ENCODE results near the gene CYP46A1.
"Not testable (repeated sequence)": the region's sequence is repeated elsewhere in the genome, so short reads cannot be mapped to it uniquely, and the experiment has no call there.

Gene CYP46A1

DNA sequence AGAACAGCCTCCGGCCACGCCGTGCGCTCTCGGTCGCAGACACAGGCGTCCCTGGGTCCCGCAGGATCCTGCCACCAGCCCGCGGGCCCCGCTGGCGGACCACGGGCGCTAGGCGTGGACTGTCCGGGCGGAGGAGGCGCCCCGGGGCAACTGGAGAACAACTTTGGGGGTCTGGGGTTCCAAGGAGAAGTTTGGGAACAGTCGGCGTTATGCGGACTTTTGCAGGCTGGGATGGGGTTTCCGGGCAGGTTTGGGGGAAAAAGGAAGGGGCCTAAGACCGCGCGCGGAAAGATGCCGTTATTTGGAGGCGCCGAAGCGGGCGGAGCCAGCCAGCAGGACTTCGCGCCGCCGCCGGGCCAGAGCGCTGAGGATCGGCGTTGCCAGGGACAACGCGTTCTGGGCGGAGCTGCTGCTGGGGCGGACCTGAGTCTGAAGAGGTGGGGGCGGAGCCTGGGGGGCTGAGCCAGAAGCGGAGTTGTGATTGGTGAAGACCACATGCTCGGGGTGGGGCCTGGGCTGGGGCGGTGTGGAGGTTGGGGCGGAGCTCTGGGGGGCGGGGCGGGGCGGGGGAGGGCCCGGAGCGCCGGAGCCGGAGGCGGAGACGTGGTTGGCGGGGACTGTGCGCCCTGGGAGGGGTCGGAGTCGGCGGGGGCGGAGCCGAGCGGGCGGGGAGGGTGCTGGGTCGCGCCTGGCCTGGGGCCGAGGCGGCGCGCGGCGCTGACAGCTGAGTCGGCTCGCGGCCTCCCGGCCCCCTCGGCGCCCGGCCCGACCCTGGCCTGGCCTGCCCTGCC, at the start of gene CYP46A1:
Gene CYP46A1, plus strand, starts transcription at position 680 of the 791 bp plus-strand sequence. CDS start 120 bp downstream, outside the sequence.
- DNase-seq: peak; percentile 100

DNA sequence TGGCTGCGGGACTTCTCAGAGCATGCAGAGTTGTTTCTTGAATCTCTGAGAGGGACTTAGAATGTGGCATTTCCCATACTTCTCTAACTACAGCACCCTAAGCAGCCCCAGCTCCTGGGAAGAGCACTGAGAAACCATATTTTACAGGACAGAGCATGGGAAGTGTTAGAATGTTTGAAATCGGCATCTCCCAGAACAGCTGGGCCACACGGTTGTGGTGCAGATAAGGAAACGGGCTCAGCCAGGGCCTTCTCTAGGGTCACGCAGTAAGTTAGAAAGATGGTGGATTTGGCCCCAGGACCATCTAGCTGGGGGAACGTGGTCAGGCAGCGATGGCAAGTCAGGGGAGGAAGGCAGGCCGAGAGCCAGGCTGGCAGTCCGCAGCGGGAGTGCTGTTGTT, 49.7 kb upstream of the CYP46A1 start:
- no peak for DNase-seq

DNA sequence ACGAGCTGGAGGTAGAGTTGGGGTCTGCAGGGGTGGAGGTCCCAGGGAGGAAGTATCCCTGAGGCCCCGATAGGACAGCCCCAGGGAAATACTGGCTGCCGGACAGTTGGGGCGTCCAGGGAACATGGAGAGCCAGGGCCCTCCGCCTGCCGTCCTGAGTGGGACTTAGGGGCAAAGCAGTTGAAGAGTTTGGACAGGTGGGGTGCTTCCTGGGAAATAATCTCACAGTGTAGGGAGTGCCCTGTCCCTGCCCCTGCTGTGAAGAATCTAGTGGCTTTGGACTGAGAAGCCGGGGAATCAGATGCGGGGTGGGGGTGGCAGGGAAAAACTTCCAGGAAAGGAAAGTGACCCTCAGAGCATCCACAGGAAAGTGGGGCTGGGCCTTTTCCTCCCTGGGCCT, 49.0 kb upstream of the CYP46A1 start:
- no peak for DNase-seq

DNA sequence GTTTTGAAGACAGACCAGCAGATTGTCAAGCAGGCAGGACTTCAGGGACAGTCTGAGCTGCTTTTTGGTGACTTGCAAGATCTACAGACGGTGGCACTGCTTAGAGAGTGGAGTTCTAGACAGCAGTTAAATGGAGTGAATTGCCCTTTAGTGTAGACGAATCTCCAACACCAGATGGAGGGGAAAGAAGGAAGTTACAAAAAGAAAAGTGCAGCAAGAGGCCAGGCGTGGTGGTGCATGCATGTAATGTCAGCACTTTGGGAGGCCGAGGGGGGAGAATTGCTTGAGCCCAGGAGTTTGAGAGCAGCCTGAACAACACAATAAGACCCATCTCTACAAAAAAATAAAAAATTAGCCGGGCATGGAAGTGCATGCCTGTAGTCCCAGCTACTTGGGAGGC, 47.6 kb upstream of the CYP46A1 start:
- DNase-seq: no peak

DNA sequence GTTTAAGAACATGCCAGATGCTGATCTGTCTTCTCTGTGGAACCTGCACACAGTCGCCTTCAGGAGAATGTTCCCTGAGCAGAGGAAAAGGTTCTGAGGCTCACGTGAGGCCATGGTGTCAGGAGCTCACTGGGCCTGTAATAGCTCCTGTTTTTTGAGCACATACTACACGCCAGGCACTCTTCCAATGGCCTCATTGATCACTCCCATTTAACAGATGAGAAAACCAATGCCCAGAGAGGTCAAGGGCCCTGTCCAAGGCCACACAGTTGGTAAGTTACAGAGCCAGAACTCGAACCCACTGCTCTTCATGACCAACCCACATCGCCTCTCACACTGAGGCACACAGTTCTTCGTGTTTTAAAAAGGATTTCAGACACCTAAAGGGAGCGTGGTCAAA, 46.5 kb upstream of the CYP46A1 start:
- no peak for DNase-seq

DNA sequence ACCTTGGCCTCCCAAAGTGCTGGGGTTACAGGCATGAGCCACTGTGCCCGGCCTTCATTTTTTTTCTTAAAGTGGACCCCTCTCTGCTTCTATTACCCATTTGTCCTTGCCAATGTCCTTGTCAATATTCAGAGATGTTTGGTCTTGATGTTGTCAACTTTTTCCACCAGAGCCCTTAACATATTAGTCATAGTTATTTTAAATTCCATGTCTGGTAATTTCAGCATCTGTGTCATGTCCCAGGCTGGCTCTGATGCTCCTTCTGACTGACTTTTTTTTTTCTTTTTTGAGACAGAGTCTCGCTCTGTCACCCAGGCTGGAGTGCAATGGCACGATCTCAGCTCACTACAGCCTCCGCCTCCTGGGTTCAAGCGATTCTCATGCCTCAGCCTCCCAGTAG, 41.3 kb upstream of the CYP46A1 start:
- DNase-seq: not testable (repeated sequence)

DNA sequence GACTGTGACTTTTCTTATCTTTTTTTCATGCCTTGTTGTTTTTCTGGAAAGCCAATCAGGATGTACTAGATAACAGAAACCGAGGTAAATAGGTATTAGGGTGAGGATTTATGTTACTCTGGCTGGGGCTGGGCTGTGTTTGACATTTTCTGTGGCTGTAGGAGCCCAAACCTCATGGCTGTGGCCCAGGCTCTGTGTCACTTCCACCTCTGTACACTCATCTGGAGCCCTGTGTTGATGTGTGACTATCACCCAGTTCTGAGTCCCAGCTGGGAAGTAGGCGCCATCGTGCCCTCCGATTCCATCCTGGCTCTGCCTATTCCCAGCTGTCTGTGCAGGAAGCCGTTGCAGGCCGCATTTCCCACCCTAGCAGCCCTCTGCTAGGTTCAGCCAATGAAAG, 40.8 kb upstream of the CYP46A1 start:
- no peak for DNase-seq

DNA sequence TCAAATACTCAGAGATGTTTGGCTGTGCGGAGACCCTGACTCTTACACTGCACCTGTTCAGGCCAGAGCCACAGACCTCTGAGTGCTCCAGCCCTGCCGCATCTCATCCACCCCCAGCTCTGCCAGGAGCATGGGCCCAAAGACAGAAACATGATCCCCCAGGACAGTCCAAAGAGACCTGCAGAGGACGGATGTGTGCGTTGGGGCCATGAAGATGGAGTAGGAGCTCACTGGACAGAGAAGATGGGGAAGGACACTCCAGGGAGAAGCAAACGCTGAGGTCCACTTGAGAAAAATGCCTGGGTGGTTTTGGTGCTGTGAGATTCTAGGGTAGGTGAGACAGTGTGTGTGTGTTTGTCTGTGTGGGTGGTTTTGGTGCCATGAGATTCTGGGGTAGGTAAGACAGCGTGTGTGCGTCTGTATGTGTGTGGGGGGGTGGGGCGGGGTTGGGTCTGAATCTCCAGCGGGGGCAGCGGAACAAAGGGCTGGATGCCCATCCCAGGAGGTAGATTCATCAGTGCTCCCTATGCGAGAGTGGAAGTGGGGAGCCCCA, 40.0 kb upstream of the CYP46A1 start:
- no peak for DNase-seq

DNA sequence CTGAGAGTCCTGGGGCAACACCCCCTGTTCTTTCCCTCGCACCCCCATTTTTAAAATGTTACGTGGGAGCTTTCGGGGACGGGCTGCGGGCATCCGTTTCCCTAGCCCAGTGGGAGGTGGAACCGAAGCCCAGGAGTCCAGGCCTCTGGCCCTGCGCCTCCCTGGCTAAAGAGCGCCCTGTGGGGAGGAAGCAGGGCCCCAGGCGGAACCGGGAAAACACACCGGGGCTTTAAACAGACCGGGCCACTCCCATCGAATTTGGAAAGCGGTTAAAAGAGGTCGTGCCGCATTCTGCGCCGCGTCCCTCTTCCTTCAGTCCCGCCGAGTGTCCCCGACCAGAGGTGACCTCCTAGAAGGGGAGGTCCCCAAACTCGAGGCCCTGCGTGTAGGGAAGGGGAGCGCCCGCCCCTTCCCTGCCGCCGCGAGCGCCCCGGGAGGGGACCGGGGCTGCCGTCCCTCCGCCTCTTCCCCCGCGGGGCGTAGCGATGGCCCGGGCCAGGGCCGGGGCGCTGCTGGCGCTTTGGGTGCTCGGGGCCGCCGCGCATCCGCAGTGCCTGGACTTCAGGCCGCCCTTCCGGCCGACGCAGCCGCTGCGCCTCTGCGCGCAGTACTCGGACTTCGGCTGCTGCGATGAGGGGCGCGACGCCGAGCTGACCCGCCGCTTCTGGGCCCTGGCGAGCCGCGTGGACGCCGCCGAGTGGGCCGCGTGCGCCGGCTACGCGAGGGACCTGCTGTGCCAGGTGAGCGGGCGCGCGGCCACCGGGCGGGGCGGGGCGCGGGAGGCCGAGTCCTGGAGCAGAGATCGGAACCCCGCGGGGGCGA, 39.2 kb upstream of the CYP46A1 start, which contains the start of gene HHIPL1:
Gene HHIPL1, plus strand, starts transcription at position 407 of the 822 bp plus-strand sequence. Its CDS starts 79 bp downstream, at position 486.
- DNase-seq: no peak

DNA sequence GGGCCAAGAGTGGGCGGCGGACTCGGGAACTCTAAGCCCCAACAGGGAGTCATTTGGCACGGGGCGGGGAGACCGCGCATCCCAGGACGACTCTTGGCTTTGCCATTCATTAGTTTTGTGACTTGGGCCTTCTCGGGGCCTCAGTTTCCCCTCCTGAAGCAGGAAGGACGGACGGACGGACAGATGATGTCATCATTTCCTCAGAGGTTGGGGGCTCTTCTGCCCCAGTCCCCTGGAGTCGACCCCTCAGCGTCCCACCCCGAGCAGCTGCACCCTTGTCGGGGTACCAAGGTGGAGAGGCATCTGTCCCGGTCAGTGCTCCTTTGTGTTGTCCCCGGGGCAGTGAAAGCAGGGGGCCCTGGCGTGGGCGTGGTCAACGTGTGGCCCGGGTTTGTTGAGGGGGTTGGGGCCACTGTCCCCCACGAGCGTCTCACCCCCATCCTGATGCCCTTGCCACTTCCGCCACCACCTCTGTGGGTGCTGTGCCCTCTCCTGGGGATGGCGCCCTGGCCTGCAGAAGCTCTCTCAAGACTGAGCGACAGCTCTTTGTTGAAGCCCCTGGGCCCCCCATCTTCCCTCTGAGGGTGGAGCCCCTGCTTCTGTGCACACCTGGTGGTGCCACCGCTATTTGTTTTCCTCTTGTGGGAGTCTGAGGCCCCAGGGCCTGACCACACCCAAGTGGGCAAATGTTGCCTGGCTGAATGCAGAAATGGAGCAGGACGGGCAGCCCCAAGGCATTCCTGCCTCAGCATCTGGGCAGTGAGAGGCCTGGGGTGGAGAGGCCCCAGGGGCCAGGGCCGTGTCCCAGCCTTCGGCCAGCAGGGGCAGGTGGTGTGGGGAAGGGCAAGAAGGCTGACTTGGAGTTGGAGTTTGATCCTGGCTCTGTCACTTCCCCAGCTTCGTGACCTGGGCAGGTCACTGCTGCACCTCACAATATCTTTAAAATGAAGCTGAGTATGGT, 38.3 kb upstream of the CYP46A1 start:
- no peak for DNase-seq

DNA sequence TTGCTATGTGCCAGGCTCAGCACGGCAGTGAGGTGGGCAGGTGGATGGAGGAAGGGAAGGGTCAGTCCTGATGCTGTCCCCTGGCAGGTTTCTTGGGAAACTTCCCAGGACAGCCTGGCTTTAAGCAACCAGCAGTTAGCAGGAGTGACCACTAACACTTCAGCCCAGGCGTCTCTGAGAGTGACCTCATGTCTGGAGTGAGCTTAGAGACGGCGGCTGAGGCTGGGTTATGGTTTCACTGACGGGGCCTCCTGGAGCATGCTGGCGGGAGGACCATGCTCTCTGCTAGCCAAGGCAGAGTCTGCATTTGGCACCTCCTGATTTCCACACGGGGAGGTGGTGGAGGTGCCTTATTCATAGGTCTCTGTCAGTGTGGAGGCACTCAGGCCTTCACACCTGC, 36.7 kb upstream of the CYP46A1 start:
- no peak for DNase-seq

DNA sequence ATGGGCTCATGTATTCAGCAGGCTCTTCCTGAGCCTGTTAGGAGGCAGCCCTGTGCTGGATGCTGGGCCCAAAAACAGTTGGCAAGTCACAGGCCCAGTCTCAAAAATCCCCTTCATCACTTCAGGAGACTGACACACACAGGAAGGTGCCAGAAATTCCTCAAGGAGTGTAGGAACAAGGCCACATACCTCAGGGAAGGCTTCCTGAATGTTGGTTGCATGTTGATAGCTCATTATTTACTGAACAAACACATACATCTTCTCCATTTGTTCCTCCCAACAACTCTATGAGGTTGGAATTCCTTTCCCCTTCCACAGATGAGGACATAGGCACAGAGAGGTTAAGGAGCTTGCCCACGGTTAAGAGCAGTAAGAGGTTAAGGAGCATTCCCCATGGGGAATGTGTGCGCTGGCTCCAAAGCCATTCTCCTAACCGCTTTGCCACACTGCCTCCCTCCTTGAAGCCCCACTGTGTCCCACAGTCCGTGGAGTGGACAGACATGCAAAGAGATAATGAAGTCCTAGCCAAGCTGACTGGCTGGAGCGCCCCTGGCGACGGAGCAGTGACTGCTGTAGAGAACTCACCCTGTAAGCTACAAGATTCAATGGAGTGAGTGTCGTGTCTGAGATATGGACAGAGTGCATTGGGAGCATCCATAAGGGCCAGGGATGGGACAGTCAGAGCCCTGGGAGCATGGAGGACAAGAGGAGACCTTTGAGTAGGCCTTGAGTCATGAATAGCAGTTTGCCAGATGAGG, 35.9 kb upstream of the CYP46A1 start:
- DNase-seq: no peak

DNA sequence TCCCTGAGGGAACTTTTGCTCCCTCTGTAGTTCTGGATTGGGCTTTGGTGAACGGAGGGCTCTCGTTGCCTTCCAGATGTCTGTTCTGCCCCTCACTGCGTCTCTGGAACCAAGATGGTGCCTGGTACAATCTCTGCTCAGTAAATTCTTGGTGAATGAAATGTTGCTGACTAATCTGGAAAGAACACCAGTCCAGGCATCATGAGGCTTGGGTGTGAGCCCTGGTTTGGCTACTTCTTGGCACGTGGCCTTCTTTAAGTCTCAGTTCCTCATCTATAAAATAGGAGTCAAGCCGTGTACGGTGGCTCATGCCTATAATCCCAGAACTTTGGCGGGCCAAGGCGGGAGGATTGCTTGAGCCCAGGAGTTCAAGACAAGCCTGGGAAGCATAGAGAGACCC, 34.9 kb upstream of the CYP46A1 start:
- no peak for DNase-seq

DNA sequence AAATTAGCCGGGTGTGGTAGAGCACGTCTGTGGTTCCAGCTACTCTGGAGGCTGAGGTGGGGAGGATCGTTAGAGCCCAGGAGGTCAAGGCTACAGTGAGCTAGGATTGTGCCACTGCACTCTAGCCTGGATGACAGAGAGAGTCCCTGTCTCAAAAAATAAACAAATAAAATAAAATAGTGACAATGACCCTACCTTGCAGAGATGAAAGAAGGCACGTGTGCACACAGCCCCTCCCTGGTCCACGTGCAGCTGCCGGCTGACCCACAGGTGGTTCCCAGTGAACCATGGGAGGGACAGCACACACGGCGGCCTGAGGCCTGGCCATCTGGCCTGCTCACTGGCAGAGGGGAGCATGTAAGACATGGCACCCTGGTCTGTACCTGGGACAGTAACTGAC, 34.5 kb upstream of the CYP46A1 start:
- no peak for DNase-seq

DNA sequence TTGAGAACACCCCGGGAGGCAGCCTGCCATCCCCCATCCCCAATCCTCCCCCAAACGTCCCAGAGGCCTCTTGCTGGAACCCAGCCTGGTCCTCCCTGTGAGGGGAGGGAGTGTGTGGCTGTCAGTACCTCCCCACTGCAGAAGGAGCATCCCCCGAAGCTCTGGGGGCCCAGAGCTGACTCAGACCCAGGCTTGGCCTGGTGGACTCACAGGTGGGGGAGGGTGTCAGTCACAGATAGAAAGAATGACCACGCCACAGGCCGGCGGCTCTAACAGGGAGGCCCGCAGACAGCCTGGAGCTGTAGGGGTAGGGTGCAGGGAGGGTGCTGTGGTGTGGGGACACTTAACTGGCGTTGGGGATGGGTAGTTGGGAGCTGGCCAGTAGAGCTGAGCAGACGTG, 33.9 kb upstream of the CYP46A1 start:
- DNase-seq: no peak

DNA sequence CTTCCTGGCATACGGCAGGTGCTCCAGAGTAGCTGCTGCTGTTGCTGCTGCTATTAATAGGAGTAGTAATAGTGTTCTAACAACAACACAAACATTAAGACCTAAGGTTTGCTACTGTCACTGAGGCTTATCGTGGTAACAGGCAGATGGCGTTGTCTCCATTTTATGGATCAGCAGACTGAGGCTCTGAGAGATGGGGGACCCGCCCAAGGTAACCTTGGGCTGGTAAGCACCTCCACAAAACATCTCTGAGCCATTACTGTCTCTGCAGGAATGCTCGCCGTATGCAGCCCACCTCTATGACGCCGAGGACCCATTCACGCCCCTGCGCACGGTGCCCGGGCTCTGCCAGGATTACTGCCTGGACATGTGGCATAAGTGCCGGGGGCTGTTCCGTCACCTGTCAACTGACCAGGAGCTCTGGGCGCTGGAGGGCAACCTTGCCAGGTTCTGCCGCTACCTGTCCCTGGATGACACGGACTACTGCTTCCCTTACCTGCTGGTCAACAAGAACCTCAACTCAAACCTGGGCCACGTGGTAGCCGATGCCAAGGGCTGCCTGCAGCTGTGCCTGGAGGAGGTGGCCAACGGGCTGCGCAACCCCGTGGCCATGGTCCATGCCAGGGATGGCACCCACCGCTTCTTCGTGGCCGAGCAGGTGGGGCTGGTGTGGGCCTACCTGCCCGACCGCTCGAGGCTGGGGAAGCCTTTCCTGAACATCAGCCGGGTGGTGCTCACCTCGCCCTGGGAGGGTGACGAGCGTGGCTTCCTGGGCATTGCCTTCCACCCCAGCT, 31.9 kb upstream of the CYP46A1 start:
- no peak for DNase-seq

DNA sequence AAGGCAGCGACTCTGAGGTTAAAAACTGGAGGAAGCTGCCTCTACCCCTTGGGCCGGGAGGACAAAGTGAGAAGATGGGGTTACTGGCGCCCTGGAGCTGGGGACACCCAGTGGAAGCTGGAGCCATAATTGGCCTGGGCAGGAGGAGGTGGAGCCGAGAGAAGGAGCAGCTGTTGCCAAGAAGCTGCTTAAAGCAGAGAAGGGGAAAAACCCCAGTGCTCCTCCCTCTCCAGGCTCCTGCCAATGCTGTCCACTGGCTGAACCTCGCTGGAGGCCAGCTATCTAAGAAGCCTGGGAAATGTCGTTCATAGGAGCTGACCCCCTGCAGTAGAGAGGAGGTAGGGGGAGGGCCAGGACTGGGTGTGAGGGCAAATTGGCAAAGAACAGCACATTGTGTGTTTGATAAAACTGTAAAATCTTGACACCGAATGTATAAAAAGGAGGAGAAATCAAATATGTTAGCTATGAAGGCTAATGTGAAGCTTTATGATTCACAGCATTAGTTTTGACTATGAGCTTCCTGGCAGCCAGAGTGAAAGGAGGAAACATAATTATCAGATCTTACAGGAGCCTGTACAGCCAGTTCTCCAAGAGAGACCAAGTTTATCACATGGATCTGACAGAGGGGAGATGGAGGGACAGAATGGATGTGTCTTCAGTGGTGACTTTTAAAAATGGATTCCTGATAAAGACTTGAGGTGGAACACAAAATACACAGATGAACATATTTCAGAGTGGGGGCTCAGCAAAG, 29.7 kb upstream of the CYP46A1 start:
- DNase-seq: no peak

DNA sequence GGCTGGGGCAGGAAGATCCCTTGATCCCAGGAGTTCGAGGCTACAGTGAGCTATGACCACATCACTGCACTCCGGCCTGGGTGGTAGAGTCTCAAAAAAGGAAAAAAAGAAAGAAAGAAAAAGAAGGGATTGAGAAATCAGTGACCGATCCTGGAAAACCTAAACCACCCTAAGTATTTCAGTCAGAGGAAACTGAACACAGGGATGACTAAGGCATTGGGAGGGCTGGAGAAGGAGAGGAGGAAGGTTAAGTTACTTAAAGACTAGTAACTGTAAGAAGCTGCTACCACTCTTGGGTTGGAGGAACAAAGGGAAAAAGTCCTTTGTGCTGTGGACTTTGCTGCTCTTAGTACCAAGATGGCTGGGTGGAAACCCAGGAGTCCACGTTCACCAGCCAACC, 28.6 kb upstream of the CYP46A1 start:
- no peak for DNase-seq

DNA sequence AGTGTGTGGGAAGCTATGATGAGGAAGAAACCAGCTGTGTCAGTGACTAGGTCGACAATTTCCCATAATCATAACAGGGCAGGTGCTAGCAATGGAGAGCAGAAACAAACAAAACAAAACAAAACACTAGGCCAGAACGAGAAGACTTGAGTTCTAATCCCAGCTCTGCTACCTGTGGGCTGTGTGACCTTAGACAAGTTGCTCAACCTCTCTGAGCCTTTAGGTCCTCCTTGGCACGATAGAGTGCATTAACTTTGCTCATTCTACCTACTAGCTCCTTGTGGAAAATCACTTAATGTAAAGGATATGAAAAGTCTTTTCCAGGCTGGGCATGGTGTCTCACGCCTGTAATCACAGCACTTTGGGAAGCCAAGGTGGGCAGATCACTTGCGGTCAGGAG, 27.9 kb upstream of the CYP46A1 start:
- DNase-seq: no peak

DNA sequence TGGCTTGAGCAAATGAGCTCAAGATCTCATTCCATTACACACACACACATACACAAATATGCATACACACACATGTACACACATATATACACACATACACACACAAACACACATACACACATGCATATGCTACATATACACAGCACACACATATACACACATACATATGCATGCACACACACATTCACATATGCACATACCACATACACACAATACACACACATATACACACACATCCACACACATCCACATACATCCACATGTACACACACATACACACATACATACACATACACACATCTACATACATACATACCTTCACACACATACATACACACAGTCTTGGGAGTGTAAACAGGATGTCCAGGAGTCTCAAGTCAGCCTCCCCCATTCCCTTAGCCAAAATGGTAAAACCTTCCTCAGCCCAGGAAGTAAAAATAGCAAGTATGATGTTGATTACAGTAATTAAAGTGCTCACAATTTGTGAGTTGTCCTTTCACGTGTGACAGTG, 26.4 kb upstream of the CYP46A1 start:
- DNase-seq: no peak

All from NCI-H2171 (cell line).